Skeletal muscle tissue (tissue), 4 donors: ENCODE results near the gene INCENP. TPM values are rescaled to one million over a fixed set of nuclear protein-coding genes. Genes with fewer than 3 reads are reported as not detected.

ENCODE experiments used
- H3K27ac ChIP-seq: one replicate; pipeline ENCODE4 v1.7.0; 2013; ENCODE audit warnings: mild to moderate bottlenecking, low read depth, low read length, inconsistent platforms
- H3K27me3 ChIP-seq, 3 donors: one replicate each; pipeline ENCODE4 v1.7.0; 2013; ENCODE audit warnings: low read length in 3 of 3; ENCODE audit not compliant: control insufficient read depth in 3 of 3, insufficient read depth in 3 of 3
- H3K36me3 ChIP-seq, 3 donors: one replicate each; pipeline ENCODE4 v1.7.0; 2013; ENCODE audit warnings: low read length in 3 of 3; ENCODE audit not compliant: control insufficient read depth in 3 of 3, insufficient read depth in 3 of 3
- H3K4me1 ChIP-seq, 3 donors: one replicate each; pipeline ENCODE4 v1.7.0; 2013; ENCODE audit warnings: low read length in 3 of 3, mild to moderate bottlenecking in 3 of 3; ENCODE audit not compliant: control insufficient read depth in 3 of 3, insufficient read depth in 3 of 3
- H3K4me3 ChIP-seq, 3 donors: one replicate each; pipeline ENCODE4 v1.7.0; 2013; ENCODE audit warnings: low read length in 3 of 3
- H3K9ac ChIP-seq, 3 donors: one replicate each; pipeline ENCODE4 v1.7.0; 2013; ENCODE audit warnings: low read length in 3 of 3, mild to moderate bottlenecking in 3 of 3, moderate library complexity in 2 of 3, low read depth in 1 of 3
- H3K9me3 ChIP-seq, 3 donors: one replicate each; pipeline ENCODE4 v1.7.0; 2013; ENCODE audit warnings: low read length in 3 of 3; ENCODE audit not compliant: control insufficient read depth in 3 of 3
- total RNA-seq: library from RNA; depleted of rRNA; stranded (reverse); fragments of >200 nt; gene quantifications from one replicate; pipeline ENCODE4 v1.2.3, GENCODE V29; 2014
- donor health status: Osteomylitis.

INCENP gene
- total RNA-seq, 1 donor from 2014 or later, result 6.8 TPM

GRCh38 chr11:62104816-62105653, 18.8 kb upstream of the INCENP start:
- Histone ChIP-seq H3K27me3 (no peaks in the 10 kb centered on the region), H3K4me3 (peak overlapping the region; percentile 52 to 73 (median 60)), H3K9ac (peak overlapping the region; percentile 2 to 82 (median 57)), H3K36me3 (no peaks in the 10 kb centered on the region), H3K4me1 (peaks cover 16 to 25% (median 18%) of the 10 kb centered on the region in 3 donors), H3K27ac (peak overlapping the region; percentile 79), H3K9me3 (no peaks in the 10 kb centered on the region)

- Histone ChIP-seq H3K36me3 (no peaks in the 10 kb centered on the region), H3K9ac (peak overlapping the region; percentile 2 to 82 (median 57)), H3K27me3 (no peaks in the 10 kb centered on the region), H3K4me1 (peaks cover 16 to 25% (median 18%) of the 10 kb centered on the region in 3 donors), H3K27ac (peak overlapping the region; percentile 79), H3K4me3 (peak overlapping the region; percentile 52 to 73 (median 60)), H3K9me3 (no peaks in the 10 kb centered on the region)
These were observed 18.1 kb upstream of the INCENP start for GRCh38 chr11:62105667-62106191.

GRCh38 chr11:62108017-62108750, 15.6 kb upstream of the INCENP start:
- Histone ChIP-seq H3K27me3 (no peaks in the 10 kb centered on the region), H3K27ac (no peak overlapping the region), H3K9me3 (no peaks in the 10 kb centered on the region), H3K4me3 (no peak overlapping the region), H3K4me1 (peaks cover 16 to 31% (median 18%) of the 10 kb centered on the region in 3 donors), H3K9ac (peak overlapping the region in 1 of 3 donors; percentile 38), H3K36me3 (no peaks in the 10 kb centered on the region)

GRCh38 chr11:62108971-62109404, 14.8 kb upstream of the INCENP start:
- H3K9me3 ChIP-seq, result no peaks in the 10 kb centered on the region
- H3K27me3 ChIP-seq, result no peaks in the 10 kb centered on the region
- no peak overlapping the region for H3K27ac ChIP-seq
- no peak overlapping the region for H3K4me3 ChIP-seq
- no peaks in the 10 kb centered on the region for H3K36me3 ChIP-seq
- H3K9ac ChIP-seq, result no peak overlapping the region
- H3K4me1 ChIP-seq, result peaks cover 16 to 31% (median 18%) of the 10 kb centered on the region in 3 donors

GRCh38 chr11:62115085-62115694, 8.6 kb upstream of the INCENP start:
- no peaks in the 10 kb centered on the region for H3K27me3 ChIP-seq
- H3K4me3 ChIP-seq, result no peak overlapping the region
- H3K9me3 ChIP-seq, result peaks cover 0 to 3% (median 0%) of the 10 kb centered on the region in 3 donors
- H3K36me3 ChIP-seq, result no peaks in the 10 kb centered on the region
- H3K4me1 ChIP-seq, result peaks cover 0 to 5% (median 0%) of the 10 kb centered on the region in 3 donors
- no peak overlapping the region for H3K27ac ChIP-seq
- H3K9ac ChIP-seq, result no peak overlapping the region

GRCh38 chr11:62116451-62116850, 7.4 kb upstream of the INCENP start:
- H3K4me3 ChIP-seq, result no peak overlapping the region
- H3K9me3 ChIP-seq, result peaks cover 0 to 3% (median 0%) of the 10 kb centered on the region in 3 donors
- no peaks in the 10 kb centered on the region for H3K36me3 ChIP-seq
- H3K9ac ChIP-seq, result no peak overlapping the region
- no peak overlapping the region for H3K27ac ChIP-seq
- no peaks in the 10 kb centered on the region for H3K27me3 ChIP-seq
- peaks cover 0 to 5% (median 0%) of the 10 kb centered on the region in 3 donors for H3K4me1 ChIP-seq

GRCh38 chr11:62119569-62119968, 4.2 kb upstream of the INCENP start:
- Histone ChIP-seq H3K4me1 (peaks cover 3 to 8% (median 3%) of the 10 kb centered on the region in 3 donors), H3K27ac (no peak overlapping the region), H3K9ac (no peak overlapping the region), H3K9me3 (peaks cover 0 to 3% (median 0%) of the 10 kb centered on the region in 3 donors), H3K27me3 (no peaks in the 10 kb centered on the region), H3K36me3 (no peaks in the 10 kb centered on the region), H3K4me3 (no peak overlapping the region)

GRCh38 chr11:62120001-62120400, 3.8 kb upstream of the INCENP start:
- no peak overlapping the region for H3K4me3 ChIP-seq
- H3K4me1 ChIP-seq, result peaks cover 7 to 12% (median 8%) of the 10 kb centered on the region in 3 donors
- H3K36me3 ChIP-seq, result no peaks in the 10 kb centered on the region
- H3K9ac ChIP-seq, result no peak overlapping the region
- peaks cover 0 to 3% (median 0%) of the 10 kb centered on the region in 3 donors for H3K9me3 ChIP-seq
- H3K27ac ChIP-seq, result no peak overlapping the region
- no peaks in the 10 kb centered on the region for H3K27me3 ChIP-seq

- no peak overlapping the region for H3K9ac ChIP-seq
- H3K27me3 ChIP-seq, result no peaks in the 10 kb centered on the region
- no peaks in the 10 kb centered on the region for H3K36me3 ChIP-seq
- H3K4me3 ChIP-seq, result no peak overlapping the region
- H3K9me3 ChIP-seq, result peaks cover 0 to 3% (median 0%) of the 10 kb centered on the region in 3 donors
- no peak overlapping the region for H3K27ac ChIP-seq
- H3K4me1 ChIP-seq, result peaks cover 11 to 16% (median 12%) of the 10 kb centered on the region in 3 donors
These were observed 3.4 kb upstream of the INCENP start for GRCh38 chr11:62120431-62120830.
